ENCODE results near the gene MTCL1. TPM values are rescaled to one million over a fixed set of nuclear protein-coding genes. Genes with fewer than 3 reads are reported as not detected.

Gene MTCL1
- total and polyA plus RNA-seq, 2 of the 8 experiments (the other 6 are each of a cell fraction or from before 2014, with no cell fraction given), result 16.6 to 60.8 TPM

DNA sequence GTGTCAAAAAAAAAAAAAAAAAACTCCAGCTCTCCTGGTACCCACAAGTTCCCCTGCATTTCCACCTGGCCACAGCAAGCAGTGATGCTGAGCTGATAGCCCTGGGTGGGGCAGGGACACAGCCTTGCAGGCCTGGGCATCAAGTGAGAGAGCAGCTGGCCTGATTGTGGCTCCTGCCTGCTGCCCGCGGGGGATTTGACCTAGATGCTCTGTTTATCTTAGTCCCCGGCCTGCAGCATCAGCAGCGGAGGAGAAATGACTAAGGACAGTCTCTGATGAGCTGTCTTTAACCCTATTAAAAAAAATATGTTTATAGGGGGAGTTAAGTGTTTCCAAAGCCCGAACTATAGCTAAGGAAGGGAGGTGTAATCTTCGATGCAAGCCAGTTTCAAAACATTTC, 102.6 kb downstream of the MTCL1 start:
- CTCF ChIA-PET (ENCODE audit: partially characterized antibody), result interaction anchor here (0.9 to 1.7 kb wide), 3 partner anchors 10 to 180 kb away, joined by 3 to 5 read pairs (median 4); no protein-coding TSS in a partner anchor
- H4K20me1 ChIP-seq (replicated peaks in 1 of 2; ENCODE audit: control insufficient read depth in 1 of 2, insufficient read depth in 2 of 2, low read length in 2 of 2), result no peaks in the 10 kb centered on the region
- POLR2A ChIA-PET (ENCODE audit: partially characterized antibody), result no interaction called here
- H3K4ac ChIP-seq (replicated peaks; ENCODE audit: insufficient read length, low read depth, low read length), result no peak overlapping the region
- no peaks in the 10 kb centered on the region for H3K9me3 ChIP-seq (ENCODE audit: insufficient read depth in 2 of 2, low read depth in 1 of 2, low read length in 1 of 2)
- H3K9ac ChIP-seq (replicated peaks in 1 of 4; ENCODE audit: extremely low read depth in 1 of 4, low read depth in 3 of 4, low read length in 3 of 4), result no peak overlapping the region
- no peak overlapping the region for H3K18ac ChIP-seq (ENCODE audit: extremely low read depth, low read length)
- H2AFZ ChIP-seq (ENCODE audit: low read length), result no peak overlapping the region
- H3K23ac ChIP-seq (ENCODE audit: insufficient read length), result no peak overlapping the region
- no peak overlapping the region for H3K14ac ChIP-seq (ENCODE audit: insufficient read length)
- no peak overlapping the region for H3K4me2 ChIP-seq (ENCODE audit: insufficient read depth in 1 of 2, low read depth in 2 of 2, low read length in 2 of 2)
- H4K5ac ChIP-seq (ENCODE audit: insufficient read length, low read depth, low read length), result no peak overlapping the region
- H3K4me3 ChIP-seq (ENCODE audit: extremely low read depth in 1 of 4, insufficient read depth in 2 of 4, low read depth in 3 of 4, low read length in 4 of 4), result no peak overlapping the region
- H3K27ac ChIP-seq (ENCODE audit: low read depth, low read length), result no peak overlapping the region
- DNase-seq (ENCODE audit: low read depth in 1 of 2, low spot score in 2 of 2) (no peak), FAIRE-seq (no peak)
- H3K23me2 ChIP-seq (ENCODE audit: low read depth, low read length), result no peaks in the 10 kb centered on the region
- no peak overlapping the region for H3K56ac ChIP-seq (replicated peaks; ENCODE audit: insufficient read length, low read depth, low read length)
- H2BK15ac ChIP-seq (ENCODE audit: low read length), result no peak overlapping the region
- no peak overlapping the region for H2BK120ac ChIP-seq (replicated peaks; ENCODE audit: low read depth, low read length)
- no peak overlapping the region for H2BK5ac ChIP-seq (ENCODE audit: low read depth, low read length)
- H2BK12ac ChIP-seq (ENCODE audit: low read depth, low read length), result no peak overlapping the region
- H3K4me1 ChIP-seq (replicated peaks in 1 of 4; ENCODE audit: control insufficient read depth in 3 of 4, insufficient read depth in 4 of 4, low read length in 3 of 4), result no peaks in the 10 kb centered on the region
- 91% methylated on average over 6 of the region's 6 CpGs; no CpG with 5 or more reads in 1 of the 2 experiments for WGBS, 2 experiments (ENCODE audit: extremely low coverage in 1 of 2, insufficient coverage in 1 of 2, insufficient read length in 1 of 2, insufficient replicate concordance in 2 of 2, low coverage in 1 of 2, low lambda C conversion rate in 2 of 2, missing lambda C conversion rate in 1 of 2)
- H3K36me3 ChIP-seq (ENCODE audit: control insufficient read depth in 2 of 4, insufficient read depth in 4 of 4, low read length in 3 of 4), result peaks cover 2 to 26% (median 11%) of the 10 kb centered on the region in 4 experiments; a peak in 5 of 8 replicates
- H4K8ac ChIP-seq (ENCODE audit: extremely low read depth, insufficient read depth, low read length), result no peak overlapping the region
- H3K27me3 ChIP-seq (replicated peaks in 1 of 4; ENCODE audit: control insufficient read depth in 3 of 4, extremely low read depth in 1 of 4, insufficient read depth in 3 of 4, low read length in 3 of 4), result no peaks in the 10 kb centered on the region
- no peak overlapping the region for H2AK5ac ChIP-seq (ENCODE audit: low read depth, low read length)
- H3K79me2 ChIP-seq (ENCODE audit: control insufficient read depth in 1 of 2, insufficient read depth in 2 of 2, low read length in 2 of 2), result no peaks in the 10 kb centered on the region
- H2BK20ac ChIP-seq (ENCODE audit: low read length), result no peak overlapping the region
- H3K79me1 ChIP-seq (ENCODE audit: low read depth, low read length), result no peaks in the 10 kb centered on the region; the same call in 1 of the 2 replicates
- H4K91ac ChIP-seq (replicated peaks; ENCODE audit: insufficient read length, low read length), result no peak overlapping the region
- TF ChIP-seq BCL11A (IDR thresholded peaks at IDR 0.05; ENCODE audit: low read depth in 2 of 2, low read length in 2 of 2), result no peak
- no peak for TF ChIP-seq SUZ12 (IDR thresholded peaks at IDR 0.05; ENCODE audit: low read length)
- TF ChIP-seq TBP (IDR thresholded peaks at IDR 0.05; ENCODE audit: low read depth, low read length), result no peak
- no peak for TF ChIP-seq RFX5 (IDR thresholded peaks at IDR 0.05; ENCODE audit: borderline replicate concordance, low read depth, low read length)
- TF ChIP-seq ZNF274 (IDR thresholded peaks at IDR 0.05; ENCODE audit: borderline replicate concordance, extremely low read depth, low read length), result no peak
- TF ChIP-seq BRCA1 (IDR thresholded peaks at IDR 0.05; ENCODE audit: low read depth, low read length), result no peak
- no peak for TF ChIP-seq SAP30 (IDR thresholded peaks at IDR 0.05; ENCODE audit: insufficient read depth, insufficient replicate concordance, low read length)
- no peak for TF ChIP-seq NRF1 (IDR thresholded peaks at IDR 0.05; ENCODE audit: low read depth, low read length)
- TF ChIP-seq SIX5 (IDR thresholded peaks at IDR 0.05; ENCODE audit: low read depth, low read length), result no peak
- no peak for TF ChIP-seq CHD2 (IDR thresholded peaks at IDR 0.05; ENCODE audit: low read length)
- TF ChIP-seq CBX5 (IDR thresholded peaks at IDR 0.05; ENCODE audit: low read depth, low read length), result no peak
- TF ChIP-seq GABPA (IDR thresholded peaks at IDR 0.05; ENCODE audit: borderline replicate concordance, insufficient read depth, low read length), result no peak
- no peak for TF ChIP-seq TAF1 (IDR thresholded peaks at IDR 0.05; ENCODE audit: low read depth, low read length)
- TF ChIP-seq, protein P1, sequence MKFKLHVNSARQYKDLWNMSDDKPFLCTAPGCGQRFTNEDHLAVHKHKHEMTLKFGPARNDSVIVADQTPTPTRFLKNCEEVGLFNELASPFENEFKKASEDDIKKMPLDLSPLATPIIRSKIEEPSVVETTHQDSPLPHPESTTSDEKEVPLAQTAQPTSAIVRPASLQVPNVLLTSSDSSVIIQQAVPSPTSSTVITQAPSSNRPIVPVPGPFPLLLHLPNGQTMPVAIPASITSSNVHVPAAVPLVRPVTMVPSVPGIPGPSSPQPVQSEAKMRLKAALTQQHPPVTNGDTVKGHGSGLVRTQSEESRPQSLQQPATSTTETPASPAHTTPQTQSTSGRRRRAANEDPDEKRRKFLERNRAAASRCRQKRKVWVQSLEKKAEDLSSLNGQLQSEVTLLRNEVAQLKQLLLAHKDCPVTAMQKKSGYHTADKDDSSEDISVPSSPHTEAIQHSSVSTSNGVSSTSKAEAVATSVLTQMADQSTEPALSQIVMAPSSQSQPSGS (IDR thresholded peaks at IDR 0.05; ENCODE audit: low read length), result no peak
